GM23338 (cell line): ENCODE results near the gene PPP1R27. TPM values are rescaled to one million over a fixed set of nuclear protein-coding genes. Genes with fewer than 3 reads are reported as not detected.

Source experiments
- ATAC-seq: fragments of 200-7000 bp; cut with Tn5 transposase; 3 replicates; pipeline ENCODE4 v1.9.1; 2020
- DNase-seq: peaks from one replicate; pipeline ENCODE4 v3.0.0-alpha.2; 2015; ENCODE audit warnings: low spot score
- H2AFZ ChIP-seq: fragments of 200-600 bp; sonication (generic); 2 replicates; pipeline ENCODE4 v1.8.0; 2016; ENCODE audit warnings: antibody characterized with exemption, mild to moderate bottlenecking, moderate library complexity
- H3F3A ChIP-seq: fragments of 200-600 bp; sonication (generic); replicated peaks from 2 replicates; pipeline ENCODE4 v1.8.0; 2017; ENCODE audit warnings: antibody characterized with exemption, mixed run types, low read depth
- H3K27ac ChIP-seq: fragments of 200-600 bp; sonication (generic); 2 replicates; pipeline ENCODE4 v1.6.1; 2016; ENCODE audit warnings: low read depth
- H3K27me3 ChIP-seq: fragments of 200-600 bp; sonication (generic); 2 replicates; pipeline ENCODE4 v1.8.0; 2016; ENCODE audit warnings: mild to moderate bottlenecking, mixed run types, moderate library complexity; ENCODE audit not compliant: insufficient read depth
- H3K36me3 ChIP-seq: fragments of 200-600 bp; sonication (generic); 2 replicates; pipeline ENCODE4 v1.8.0; 2016; ENCODE audit warnings: mild to moderate bottlenecking; ENCODE audit not compliant: insufficient read depth
- H3K4me1 ChIP-seq: fragments of 200-600 bp; sonication (generic); 2 replicates; pipeline ENCODE4 v1.8.0; 2016; ENCODE audit warnings: mild to moderate bottlenecking, moderate library complexity; ENCODE audit not compliant: insufficient read depth
- H3K4me2 ChIP-seq: fragments of 200-600 bp; sonication (generic); 2 replicates; pipeline ENCODE4 v1.7.1; 2017; ENCODE audit warnings: mixed run types
- H3K4me3 ChIP-seq: fragments of 200-600 bp; sonication (generic); 2 replicates; pipeline ENCODE4 v1.6.1; 2016; ENCODE audit warnings: mixed run types
- H3K79me2 ChIP-seq: fragments of 200-600 bp; sonication (generic); replicated peaks from 2 replicates; pipeline ENCODE4 v1.8.0; 2017; ENCODE audit warnings: mild to moderate bottlenecking; ENCODE audit not compliant: insufficient read depth
- H3K9me2 ChIP-seq: fragments of 200-600 bp; sonication (generic); 2 replicates; pipeline ENCODE4 v1.8.0; 2017; ENCODE audit not compliant: insufficient read depth
- H4K20me1 ChIP-seq: fragments of 200-600 bp; sonication (generic); replicated peaks from 2 replicates; pipeline ENCODE4 v1.8.0; 2017; ENCODE audit warnings: mild to moderate bottlenecking; ENCODE audit not compliant: insufficient read depth
- H3K27ac Mint-ChIP-seq: 2 replicates; pipeline ENCODE4 v1.8.0; 2020; ENCODE audit warnings: inconsistent platforms, mild to moderate bottlenecking, moderate library complexity, mixed read lengths
- H3K27me3 Mint-ChIP-seq: 3 replicates; pipeline ENCODE4 v1.8.0; 2022; ENCODE audit warnings: low read depth, mild to moderate bottlenecking, moderate library complexity, mixed read lengths, inconsistent platforms; ENCODE audit not compliant: insufficient read depth, poor library complexity
- H3K36me3 Mint-ChIP-seq: 3 replicates; pipeline ENCODE4 v1.8.0; 2021; ENCODE audit warnings: low read depth, mild to moderate bottlenecking, inconsistent platforms, moderate library complexity, mixed read lengths
- H3K4me1 Mint-ChIP-seq: 3 replicates; pipeline ENCODE4 v1.8.0; 2020; ENCODE audit warnings: mild to moderate bottlenecking, inconsistent platforms, mixed read lengths
- H3K4me3 Mint-ChIP-seq: 3 replicates; pipeline ENCODE4 v1.8.0; 2021; ENCODE audit warnings: moderate library complexity, mild to moderate bottlenecking, inconsistent platforms, mixed read lengths
- H3K9me3 Mint-ChIP-seq: 3 replicates; pipeline ENCODE4 v1.8.0; 2020; ENCODE audit warnings: moderate library complexity, mild to moderate bottlenecking, inconsistent platforms, mixed read lengths
- CTCF ChIP-seq, 2 experiments: fragments of 200-600 bp in 1 of 2; sonication (generic) in 1 of 2; conservative IDR thresholded peaks; 2 replicates each; pipeline versions ENCODE4 v1.5.1 to v1.6.1; 2016 to 2017; ENCODE audit warnings: antibody characterized with exemption in 2 of 2, low read depth in 2 of 2, mild to moderate bottlenecking in 2 of 2, moderate library complexity in 1 of 2
- JUNB ChIP-seq: IDR thresholded peaks from one replicate; pipeline ENCODE4 v1.6.1; 2016; ENCODE audit warnings: antibody characterized with exemption; ENCODE audit not compliant: unreplicated experiment
- STAT1 ChIP-seq: IDR thresholded peaks from one replicate; pipeline ENCODE4 v1.6.1; 2016; ENCODE audit warnings: antibody characterized with exemption; ENCODE audit not compliant: unreplicated experiment
- ZNF462 ChIP-seq: fragments of 250-450 bp; sonication (Bioruptor Pico); IDR thresholded peaks from 2 replicates; pipeline ENCODE4 v1.5.0; 2020; ENCODE audit warnings: mild to moderate bottlenecking, moderate library complexity
- polyA plus RNA-seq: library from polyadenylated mRNA; unstranded; fragments of >200 nt; fragmentation: Nextera tagmentation; extraction: Ambion mirVana; gene quantifications from 2 replicates; pipeline ENCODE4 v1.2.1, GENCODE V29; 2016
- total RNA-seq: library from RNA; depleted of rRNA; stranded (reverse); fragments of >200 nt; shearing (Covaris generic); gene quantifications from 2 replicates; pipeline ENCODE4 v1.2.3, GENCODE V29; 2014

Gene PPP1R27
- total and polyA plus RNA-seq, 2 experiments from 2014 or later = 0.65 TPM; not detected in 1

- TF ChIP-seq ZNF462 (CRISPR knock-in tag) (no peak), CTCF (conservative IDR thresholded peaks at IDR 0.05; ENCODE audit: low read depth in 2 of 2) (peak; percentile 14 to 27; a peak in 1 of 4 replicates)
These were observed 36.8 kb upstream of the PPP1R27 start (continued) for GRCh38 chr17:81871387-81872230.

- peak within 1 kb of the TSS; percentile 79 for H3K27ac ChIP-seq
- no peaks in the 10 kb centered on the region; the same call in 2 of the 3 replicates for H3K9me3 Mint-ChIP-seq
- TF ChIP-seq ZNF462 (CRISPR knock-in tag) (no peak), STAT1 (no peak), JUNB (no peak)
These were observed 36.1 kb upstream of the PPP1R27 start, which contains the start of gene ARHGDIA for GRCh38 chr17:81870981-81871386. TSS of gene ARHGDIA (minus strand) at chr17:81871337. CDS start at chr17:81869930, 1,407 bp downstream.

More at GRCh38 chr17:81870981-81871386, 36.1 kb upstream of the PPP1R27 start, which contains the start of gene ARHGDIA:
- Histone ChIP-seq H3K79me2 (0 out of 2 replicates have a peak, but pooled peaks cover 4% of the 10 kb centered on the region), H3K9me2 (no peaks in the 10 kb centered on the region), H3F3A (peaks cover 38% of the 10 kb centered on the region), H3K4me3 (peak within 1 kb of the TSS; percentile 96), H3K4me1 (peaks cover 12% of the 10 kb centered on the region), H3K36me3 (no peaks in the 10 kb centered on the region), H3K27me3 (no peaks in the 10 kb centered on the region), H3K4me2 (peak within 1 kb of the TSS; percentile 94), H2AFZ (peak within 1 kb of the TSS; percentile 87), H4K20me1 (peaks cover 4% of the 10 kb centered on the region; the same call in 1 of the 2 replicates)
- peaks cover 46% of the 10 kb centered on the region for H3K27me3 Mint-ChIP-seq
- peak within 1 kb of the TSS; percentile 84 for H3K4me3 Mint-ChIP-seq
- H3K27ac Mint-ChIP-seq = peak within 1 kb of the TSS; percentile 91; the same call in 1 of the 2 replicates
- ATAC-seq (peak; percentile 3; the same call in 2 of the 3 replicates), DNase-seq (no peak)
- H3K36me3 Mint-ChIP-seq = peaks cover 8% of the 10 kb centered on the region; the same call in 2 of the 3 replicates
- H3K4me1 Mint-ChIP-seq = peaks cover 22% of the 10 kb centered on the region
